ENCODE data around the gene ABITRAM. TPM values are rescaled to one million over a fixed set of nuclear protein-coding genes. Genes with fewer than 3 reads are reported as not detected.

ABITRAM gene
- total and polyA plus RNA-seq, 8 donors: 0.29 to 19.4 (median 7.2) TPM; not detected in 1

GRCh38 chr9:108973895-108974294 lies 39.7 kb downstream of the ABITRAM start:
- peak in 1 of 2 donors; percentile 40 for DNase-seq
- intact Hi-C loops (cut with DNase I; ENCODE audit: low total_unique reads): no loop called here
- Histone ChIP-seq H3K9me3 (no peaks in the 10 kb centered on the region), H3K4me3 (no peak overlapping the region), H3K4me1 (peaks cover 0 to 15% (median 3%) of the 10 kb centered on the region in 4 donors), H3K27ac (peak overlapping the region in 1 of 5 donors; percentile 27), H3K36me3 (peaks cover 0 to 33% (median 18%) of the 10 kb centered on the region in 4 donors), H3K27me3 (no peaks in the 10 kb centered on the region)
- 45 to 70% (median 64%) methylated on average over 5 of the region's 5 CpGs for WGBS, 5 donors
- TF ChIP-seq POLR2A (IDR thresholded peaks at IDR 0.05): no peak
- no peak for TF ChIP-seq POLR2AphosphoS5 (IDR thresholded peaks at IDR 0.05)
- no peak for TF ChIP-seq CTCF (IDR thresholded peaks at IDR 0.05)
- no peak for TF ChIP-seq EP300 (IDR thresholded peaks at IDR 0.05)

GRCh38 chr9:108978205-108978604 lies 44.0 kb downstream of the ABITRAM start:
- Histone ChIP-seq H3K4me1 (peaks cover 0 to 7% (median under 1%) of the 10 kb centered on the region in 4 donors), H3K9me3 (no peaks in the 10 kb centered on the region), H3K27me3 (no peaks in the 10 kb centered on the region), H3K36me3 (peaks cover 0 to 41% (median 34%) of the 10 kb centered on the region in 4 donors), H3K4me3 (no peak overlapping the region), H3K27ac (no peak overlapping the region)
- no peak for TF ChIP-seq POLR2A (IDR thresholded peaks at IDR 0.05)
- TF ChIP-seq CTCF (IDR thresholded peaks at IDR 0.05): no peak
- TF ChIP-seq POLR2AphosphoS5 (IDR thresholded peaks at IDR 0.05): no peak
- no peak for TF ChIP-seq EP300 (IDR thresholded peaks at IDR 0.05)
- 31 to 49% (median 44%) methylated on average over 1 of the region's 1 CpG for WGBS, 5 donors
- intact Hi-C loops (cut with DNase I; ENCODE audit: low total_unique reads): no loop called here
- DNase-seq: peak in 1 of 2 donors; percentile 49

GRCh38 chr9:108980893-108981292 lies 46.7 kb downstream of the ABITRAM start:
- no peaks in the 10 kb centered on the region for H3K4me1 ChIP-seq
- no peaks in the 10 kb centered on the region for H3K9me3 ChIP-seq
- no peak overlapping the region for H3K27ac ChIP-seq
- DNase-seq: no peak
- WGBS, 5 donors: 79 to 95% (median 93%) methylated on average over 2 of the region's 2 CpGs
- H3K4me3 ChIP-seq: no peak overlapping the region
- TF ChIP-seq EP300 (IDR thresholded peaks at IDR 0.05): no peak
- no peak for TF ChIP-seq POLR2AphosphoS5 (IDR thresholded peaks at IDR 0.05)
- no peak for TF ChIP-seq CTCF (IDR thresholded peaks at IDR 0.05)
- TF ChIP-seq POLR2A (IDR thresholded peaks at IDR 0.05): no peak
- peaks cover 0 to 47% (median 35%) of the 10 kb centered on the region in 4 donors for H3K36me3 ChIP-seq
- intact Hi-C loops (cut with DNase I; ENCODE audit: low total_unique reads): no loop called here
- H3K27me3 ChIP-seq: no peaks in the 10 kb centered on the region

GRCh38 chr9:108983885-108984284 lies 49.7 kb downstream of the ABITRAM start:
- no peak overlapping the region for H3K4me3 ChIP-seq
- no peak for DNase-seq
- intact Hi-C loops (cut with DNase I; ENCODE audit: low total_unique reads): no loop called here
- TF ChIP-seq CTCF (IDR thresholded peaks at IDR 0.05) (no peak), POLR2A (IDR thresholded peaks at IDR 0.05) (no peak), EP300 (IDR thresholded peaks at IDR 0.05) (no peak), POLR2AphosphoS5 (IDR thresholded peaks at IDR 0.05) (no peak)
- H3K27ac ChIP-seq: no peak overlapping the region
- H3K27me3 ChIP-seq: no peaks in the 10 kb centered on the region
- no peaks in the 10 kb centered on the region for H3K9me3 ChIP-seq
- H3K4me1 ChIP-seq: no peaks in the 10 kb centered on the region
- peaks cover 0 to 36% (median 24%) of the 10 kb centered on the region in 4 donors for H3K36me3 ChIP-seq

Other genes with a start within 250 kb of the ABITRAM start
- gene ACTL7B, start 78.4 kb upstream of the ABITRAM start, total RNA-seq: not detected
- not detected for gene ACTL7B, start 78.4 kb upstream of the ABITRAM start, polyA plus RNA-seq
- not detected for gene ACTL7A, start 72.1 kb upstream of the ABITRAM start, total RNA-seq
- gene ACTL7A, start 72.1 kb upstream of the ABITRAM start, polyA plus RNA-seq: not detected
- 10 to 100 TPM; 18.5 to 47.3 (median 30.4) TPM for gene ELP1, start 276 bp upstream of the ABITRAM start, total RNA-seq
- gene ELP1, start 276 bp upstream of the ABITRAM start, polyA plus RNA-seq: 10 to 100 TPM in 1 of 3 donors, 1 to 10 TPM in 2; 6.0 to 11.6 (median 6.7) TPM
- 10 to 100 TPM; 15.6 to 87.0 (median 56.2) TPM for gene CTNNAL1, start 79.1 kb downstream of the ABITRAM start, total RNA-seq
- 10 to 100 TPM; 33.3 to 71.0 (median 51.3) TPM for gene CTNNAL1, start 79.1 kb downstream of the ABITRAM start, polyA plus RNA-seq
- 100 to 1,000 TPM in 1 of 5 donors, 10 to 100 TPM in 4; 10.1 to 107 (median 74.1) TPM for gene TMEM245, start 185.5 kb downstream of the ABITRAM start, total RNA-seq
- gene TMEM245, start 185.5 kb downstream of the ABITRAM start, polyA plus RNA-seq: 1 to 10 TPM; 4.0 to 9.3 (median 4.7) TPM
- gene FRRS1L, start 232.8 kb downstream of the ABITRAM start, total RNA-seq: 1 to 10 TPM in 3 of 5 donors, under 1 TPM in 1, not detected in 1; 0.43 to 4.6 (median 3.7) TPM
- gene FRRS1L, start 232.8 kb downstream of the ABITRAM start, polyA plus RNA-seq: under 1 TPM; 0.12 to 0.55 (median 0.15) TPM